Amygdala (tissue), 56 donors: ENCODE data around the gene SSNA1.

ENCODE experiments used
- DNase-seq, 56 donors: peaks; one replicate each; lab custom pipeline; 2025; lab: John Stamatoyannopoulos, UW

Gene SSNA1

GRCh38 chr9:137150617-137151457, 37.6 kb upstream of the SSNA1 start:
- DNase-seq: peak in 2 of 56 donors; percentile 19 to 54

- DNase-seq: no peak
Measured at GRCh38 chr9:137152844-137153405, 35.6 kb upstream of the SSNA1 start.

- DNase-seq: peak in 9 of 56 donors; percentile 21 to 64 (median 32)
Measured at GRCh38 chr9:137156567-137157375, 31.7 kb upstream of the SSNA1 start.

- DNase-seq: no peak
Measured at GRCh38 chr9:137157618-137158415, 30.7 kb upstream of the SSNA1 start.

GRCh38 chr9:137158625-137159024, 29.9 kb upstream of the SSNA1 start:
- no peak for DNase-seq

GRCh38 chr9:137159105-137160053, 29.1 kb upstream of the SSNA1 start:
- no peak for DNase-seq

GRCh38 chr9:137160054-137160425, 28.4 kb upstream of the SSNA1 start:
- DNase-seq: no peak

GRCh38 chr9:137160716-137161557, 27.5 kb upstream of the SSNA1 start:
- DNase-seq: no peak

GRCh38 chr9:137161558-137162486, 26.7 kb upstream of the SSNA1 start:
- DNase-seq: no peak

- DNase-seq: no peak
Measured at GRCh38 chr9:137162505-137163364, 25.7 kb upstream of the SSNA1 start.

- no peak for DNase-seq
Measured at GRCh38 chr9:137163365-137163715, 25.1 kb upstream of the SSNA1 start.

- DNase-seq: no peak
Measured at GRCh38 chr9:137163805-137164204, 24.7 kb upstream of the SSNA1 start.

- no peak for DNase-seq
Measured at GRCh38 chr9:137164370-137165249, 23.9 kb upstream of the SSNA1 start.

GRCh38 chr9:137165250-137165836, 23.1 kb upstream of the SSNA1 start:
- DNase-seq: no peak
